Type B pancreatic cell (in vitro differentiated cells): ENCODE data around the gene EMD. TPM values are rescaled to one million over a fixed set of nuclear protein-coding genes. Genes with fewer than 3 reads are reported as not detected.

Experiments used
- DNase-seq: peaks from one replicate; pipeline ENCODE4 v3.0.0; 2021; ENCODE audit warnings: mixed read lengths; ENCODE audit not compliant: unreplicated experiment; ENCODE audit errors: extremely low spot score
- H3K27ac Mint-ChIP-seq: 2 replicates; pipeline ENCODE4 v1.8.0; 2021; ENCODE audit warnings: mild to moderate bottlenecking, mixed read lengths
- H3K27me3 Mint-ChIP-seq: 2 replicates; pipeline ENCODE4 v1.8.0; 2021; ENCODE audit warnings: mixed read lengths
- H3K36me3 Mint-ChIP-seq: 2 replicates; pipeline ENCODE4 v1.8.0; 2021; ENCODE audit warnings: mixed read lengths
- H3K4me1 Mint-ChIP-seq: one replicate; pipeline ENCODE4 v1.8.0; 2021; ENCODE audit warnings: mixed read lengths; ENCODE audit not compliant: unreplicated experiment
- H3K4me3 Mint-ChIP-seq: 2 replicates; pipeline ENCODE4 v1.8.0; 2021; ENCODE audit warnings: mild to moderate bottlenecking, mixed read lengths
- H3K9me3 Mint-ChIP-seq: 2 replicates; pipeline ENCODE4 v1.8.0; 2021; ENCODE audit warnings: mixed read lengths
- CTCF ChIP-seq: fragments of 200-600 bp; sonication (generic); conservative IDR thresholded peaks from 2 replicates; pipeline ENCODE4 v1.5.0; 2021; ENCODE audit warnings: antibody characterized with exemption, mild to moderate bottlenecking
- total RNA-seq: library from RNA; stranded (reverse); gene quantifications from 2 replicates; pipeline ENCODE4 v1.2.1, GENCODE V29; 2021; ENCODE audit warnings: low replicate concordance

EMD gene
- total RNA-seq, 1 donor from 2014 or later, result 56.7 TPM

- no peak overlapping the region for H3K27ac Mint-ChIP-seq
- H3K4me1 Mint-ChIP-seq, result no peaks in the 10 kb centered on the region
- H3K4me3 Mint-ChIP-seq, result peak overlapping the region; percentile 36
- H3K36me3 Mint-ChIP-seq, result peaks cover 3% of the 10 kb centered on the region
- no peaks in the 10 kb centered on the region for H3K27me3 Mint-ChIP-seq
- no peak for DNase-seq
- TF ChIP-seq CTCF, result no peak
- H3K9me3 Mint-ChIP-seq, result no peaks in the 10 kb centered on the region
Measured at GRCh38 chrX:154413142-154413541, 34.0 kb downstream of the EMD start.

- Mint-ChIP-seq H3K36me3 (peaks cover 6% of the 10 kb centered on the region), H3K4me1 (no peaks in the 10 kb centered on the region), H3K27ac (no peak overlapping the region), H3K9me3 (no peaks in the 10 kb centered on the region), H3K27me3 (no peaks in the 10 kb centered on the region), H3K4me3 (no peak overlapping the region)
- TF ChIP-seq CTCF, result no peak
- no peak for DNase-seq
Measured at GRCh38 chrX:154417157-154417556, 38.1 kb downstream of the EMD start.

GRCh38 chrX:154419189-154419588 lies 40.1 kb downstream of the EMD start:
- Mint-ChIP-seq H3K4me1 (no peaks in the 10 kb centered on the region), H3K4me3 (no peak overlapping the region), H3K36me3 (peaks cover 6% of the 10 kb centered on the region), H3K9me3 (no peaks in the 10 kb centered on the region), H3K27ac (no peak overlapping the region), H3K27me3 (no peaks in the 10 kb centered on the region)
- DNase-seq, result no peak
- TF ChIP-seq CTCF, result no peak

- no peak overlapping the region for H3K4me3 Mint-ChIP-seq
- no peak overlapping the region for H3K27ac Mint-ChIP-seq
- H3K27me3 Mint-ChIP-seq, result no peaks in the 10 kb centered on the region
- H3K9me3 Mint-ChIP-seq, result no peaks in the 10 kb centered on the region
- DNase-seq, result no peak
- no peak for TF ChIP-seq CTCF
- peaks cover 6% of the 10 kb centered on the region for H3K36me3 Mint-ChIP-seq
- H3K4me1 Mint-ChIP-seq, result no peaks in the 10 kb centered on the region
Measured at GRCh38 chrX:154419688-154420401, 40.8 kb downstream of the EMD start.

- TF ChIP-seq CTCF, result no peak
- H3K27ac Mint-ChIP-seq, result no peak overlapping the region
- no peaks in the 10 kb centered on the region for H3K4me1 Mint-ChIP-seq
- no peak for DNase-seq
- no peaks in the 10 kb centered on the region for H3K27me3 Mint-ChIP-seq
- H3K9me3 Mint-ChIP-seq, result no peaks in the 10 kb centered on the region
- no peak overlapping the region for H3K4me3 Mint-ChIP-seq
- peaks cover 3% of the 10 kb centered on the region for H3K36me3 Mint-ChIP-seq
Measured at GRCh38 chrX:154420402-154420756, 41.3 kb downstream of the EMD start.
